HepG2 (cell line): ENCODE measurements around the gene SRRT. TPM values are rescaled to one million over a fixed set of nuclear protein-coding genes. Genes with fewer than 3 reads are reported as not detected.

Experiments
- ATAC-seq: fragments of 200-7000 bp; cut with Tn5 transposase; 3 replicates; pipeline ENCODE4 v1.9.1; 2020; ENCODE audit warnings: mild to moderate bottlenecking, moderate library complexity
- Bru-seq: library from RNA; stranded (reverse); fragments of 400-500 nt; gene quantifications from one replicate; lab custom pipeline; 2021; lab: Mats Ljungman, UMichigan
- BruChase-seq, 2 experiments: library from RNA; stranded (reverse); fragments of 400-500 nt; gene quantifications; one replicate each; lab custom pipeline; 2021; lab: Mats Ljungman, UMichigan
- BruUV-seq: library from RNA; stranded (reverse); fragments of 400-500 nt; replicated peaks from 2 replicates; lab custom pipeline; 2021; lab: Mats Ljungman, UMichigan
- CTCF ChIA-PET: fragments of 300-600 bp; formaldehyde crosslinking; extraction: SDS; loops from one replicate; lab custom pipeline; 2021; ENCODE audit warnings: low total read pairs, inconsistent platforms, low intra/inter-chr PET ratio; lab: Yijun Ruan, JAX
- POLR2A ChIA-PET: fragments of 350-600 bp; sonication (Branson Sonifier 250); formaldehyde crosslinking; loops from one replicate; lab custom pipeline; 2020; ENCODE audit warnings: antibody characterized with exemption, inconsistent platforms; lab: Yijun Ruan, JAX
- DNase-seq: peaks from one replicate; pipeline ENCODE4 v3.0.0-alpha.2; 2015; ENCODE audit warnings: low spot score
- FAIRE-seq: peaks from 3 replicates; lab custom pipeline; 2011; peaks lifted over from hg19 to GRCh38; lab: Jason Lieb, UNC
- H2AFZ ChIP-seq: one replicate; pipeline ENCODE4 v1.6.1; 2011; ENCODE audit warnings: low read length, inconsistent platforms
- H3K27ac ChIP-seq: fragments of 300-600 bp; 3 replicates; pipeline ENCODE4 v1.8.0; 2011; ENCODE audit warnings: mixed run types, mild to moderate bottlenecking, mixed read lengths, low read length, inconsistent platforms; ENCODE audit not compliant: insufficient read depth; ENCODE audit errors: extremely low read length
- H3K27me3 ChIP-seq, 2 experiments: fragments of 200-600 bp in 1 of 2; 2 replicates in 1 of 2; 3 replicates in 1 of 2; pipeline versions ENCODE4 v1.6.0 to v1.8.0; 2011; ENCODE audit warnings: low read length in 2 of 2, mild to moderate bottlenecking in 2 of 2, moderate library complexity in 2 of 2, inconsistent platforms in 1 of 2; ENCODE audit not compliant: insufficient read depth in 2 of 2, control insufficient read depth in 1 of 2
- H3K36me3 ChIP-seq, 2 experiments: fragments of 200-600 bp in 1 of 2; replicated peaks in 1 of 2; 2 replicates in 1 of 2; 3 replicates in 1 of 2; pipeline versions ENCODE4 v1.5.1 to v1.8.0; 2011; ENCODE audit warnings: low read length in 2 of 2, inconsistent platforms in 1 of 2; ENCODE audit not compliant: insufficient read depth in 2 of 2, control insufficient read depth in 1 of 2
- H3K4me1 ChIP-seq: 2 replicates; pipeline ENCODE4 v1.5.1; 2012; ENCODE audit warnings: low read length, inconsistent platforms; ENCODE audit not compliant: insufficient read depth
- H3K4me2 ChIP-seq: 2 replicates; pipeline ENCODE4 v1.6.0; 2011; ENCODE audit warnings: low read depth, low read length, inconsistent platforms
- H3K4me3 ChIP-seq, 3 experiments: fragments of 200-600 bp in 1 of 3; sonication (generic), shearing (Covaris generic) in 1 of 3; replicated peaks in 1 of 3; 2 replicates each; pipeline ENCODE4 v1.5.1; 2011 to 2016; ENCODE audit warnings: low read length in 3 of 3, inconsistent platforms in 2 of 3, low read depth in 2 of 3, mild to moderate bottlenecking in 2 of 3, control low read depth in 1 of 3, mixed read lengths in 1 of 3; ENCODE audit not compliant: insufficient read depth in 1 of 3
- H3K79me2 ChIP-seq: one replicate; pipeline ENCODE4 v1.6.1; 2011; ENCODE audit warnings: low read length, inconsistent platforms; ENCODE audit not compliant: insufficient read depth
- H3K9ac ChIP-seq: 2 replicates; pipeline ENCODE4 v1.6.0; 2011; ENCODE audit warnings: mild to moderate bottlenecking, low read depth, low read length, inconsistent platforms; ENCODE audit not compliant: insufficient read depth
- H3K9me3 ChIP-seq: 2 replicates; pipeline ENCODE4 v1.5.1; 2012; ENCODE audit warnings: mild to moderate bottlenecking, low read length
- H4K20me1 ChIP-seq: 2 replicates; pipeline ENCODE4 v1.6.0; 2011; ENCODE audit warnings: inconsistent platforms, mild to moderate bottlenecking, low read length, moderate library complexity; ENCODE audit not compliant: insufficient read depth
- FOXJ3 ChIP-seq: sonication (generic); formaldehyde crosslinking; IDR thresholded peaks from 2 replicates; pipeline ENCODE4 v1.4.0; 2020; ENCODE audit warnings: missing genetic modification reagents, mild to moderate bottlenecking, borderline replicate concordance
- GLI4 ChIP-seq: sonication (generic); formaldehyde crosslinking; IDR thresholded peaks from 2 replicates; pipeline ENCODE4 v1.5.1; 2020; ENCODE audit warnings: missing genetic modification reagents, mild to moderate bottlenecking, moderate library complexity, borderline replicate concordance
- GZF1 ChIP-seq: sonication (generic); formaldehyde crosslinking; IDR thresholded peaks from 2 replicates; pipeline ENCODE4 v1.5.1; 2020; ENCODE audit warnings: mild to moderate bottlenecking, missing genetic modification reagents
- KAT7 ChIP-seq: IDR thresholded peaks from 2 replicates; pipeline ENCODE4 v1.6.1; 2018; ENCODE audit warnings: borderline replicate concordance, missing compliant biosample characterization
- KDM4B ChIP-seq: sonication (generic); formaldehyde crosslinking; IDR thresholded peaks from 2 replicates; pipeline ENCODE4 v1.4.0; 2020; ENCODE audit warnings: missing genetic modification reagents
- MYC ChIP-seq: sonication (generic); formaldehyde crosslinking; IDR thresholded peaks from 2 replicates; pipeline ENCODE4 v1.9.0; 2021; ENCODE audit warnings: missing genetic modification reagents, borderline replicate concordance
- RARG ChIP-seq: sonication (generic); formaldehyde crosslinking; IDR thresholded peaks from 2 replicates; pipeline ENCODE4 v1.4.0; 2020; ENCODE audit warnings: low read depth, mild to moderate bottlenecking, missing genetic modification reagents
- RELA ChIP-seq: sonication (generic); formaldehyde crosslinking; IDR thresholded peaks from 2 replicates; pipeline ENCODE4 v1.4.0; 2020; ENCODE audit warnings: missing genetic modification reagents
- RFX1 ChIP-seq: fragments of 450-650 bp; IDR thresholded peaks from 2 replicates; pipeline ENCODE4 v1.6.1; 2017
- SOX13 ChIP-seq, 3 experiments: fragments of 450-650 bp in 1 of 3; sonication (generic) in 1 of 3; formaldehyde crosslinking in 1 of 3; IDR thresholded peaks in 2 of 3; conservative IDR thresholded peaks in 1 of 3; 2 replicates each; pipeline versions ENCODE4 v1.5.0 to v1.6.1; 2016 to 2020; ENCODE audit warnings: antibody characterized with exemption in 1 of 3, mild to moderate bottlenecking in 1 of 3, missing compliant biosample characterization in 1 of 3, missing genetic modification reagents in 1 of 3, moderate library complexity in 1 of 3
- SOX5 ChIP-seq: IDR thresholded peaks from 2 replicates; pipeline ENCODE4 v1.6.1; 2016; ENCODE audit warnings: borderline replicate concordance
- YY1 ChIP-seq: IDR thresholded peaks from 2 replicates; pipeline ENCODE4 v1.6.1; 2011; ENCODE audit warnings: low read length, low read depth, moderate library complexity, mild to moderate bottlenecking; ENCODE audit not compliant: insufficient read depth, insufficient replicate concordance
- ZFP90 ChIP-seq: sonication (generic); formaldehyde crosslinking; IDR thresholded peaks from 2 replicates; pipeline ENCODE4 v1.8.0; 2022; ENCODE audit warnings: missing genetic modification reagents, mild to moderate bottlenecking, inconsistent platforms, borderline replicate concordance
- ZNF17 ChIP-seq: sonication (generic); formaldehyde crosslinking; IDR thresholded peaks from 2 replicates; pipeline ENCODE4 v1.5.0; 2020; ENCODE audit warnings: mild to moderate bottlenecking, missing genetic modification reagents
- ZNF337 ChIP-seq: sonication (generic); formaldehyde crosslinking; IDR thresholded peaks from 2 replicates; pipeline ENCODE4 v1.5.1; 2020; ENCODE audit warnings: missing genetic modification reagents, low read depth, mild to moderate bottlenecking, borderline replicate concordance
- ZNF703 ChIP-seq: sonication (generic); formaldehyde crosslinking; IDR thresholded peaks from 2 replicates; pipeline ENCODE4 v1.5.1; 2020; ENCODE audit warnings: missing genetic modification reagents, mild to moderate bottlenecking, moderate library complexity, borderline replicate concordance
- ZNF839 ChIP-seq: sonication (generic); formaldehyde crosslinking; IDR thresholded peaks from 2 replicates; pipeline ENCODE4 v1.4.0; 2020; ENCODE audit warnings: missing genetic modification reagents, mild to moderate bottlenecking, borderline replicate concordance
- WGBS: methylation state at CpG from one replicate; pipeline ENCODE4 v1.1.6; 2017; ENCODE audit warnings: low lambda C conversion rate; 5-methylcytosine and 5-hydroxymethylcytosine counted together
- in situ Hi-C: cut with HindIII; loops from 2 replicates; pipeline ENCODE4 v1.10.0; 2017; ENCODE audit warnings: low pct_unique_long_range_greater_than_20kb; ENCODE audit not compliant: extremely low pct_ligation_motif_present
- intact Hi-C: fragments of 100-400 bp; cut with micrococcal nuclease; formaldehyde crosslinking; loops from one replicate; pipeline ENCODE4 v1.10.0; 2022; ENCODE audit not compliant: unreplicated experiment
- long read RNA-seq, 2 experiments: library from RNA in 1 of 2; library from polyadenylated mRNA in 1 of 2; stranded (forward) in 1 of 2; unstranded in 1 of 2; transcript quantifications; one replicate each; pipeline ENCODE4 v2.0.0, GENCODE V29; 2019 to 2022
- polyA minus RNA-seq, 3 experiments: library from RNA; depleted of rRNA, polyadenylated mRNA; stranded (reverse); fragments of >200 nt; gene quantifications; 2 replicates each; pipeline ENCODE4 v1.2.3, GENCODE V29; 2011; ENCODE audit warnings: low replicate concordance in 1 of 3
- polyA plus RNA-seq, 8 experiments: library from polyadenylated mRNA; depleted of rRNA in 3 of 8; stranded (reverse) in 7 of 8; unstranded in 1 of 8; fragments of >200 nt; fragmentation: Illumina TruSeq in 4 of 8; extraction: Trizol in 4 of 8; gene quantifications; 2 replicates each; pipeline versions ENCODE4 v1.2.1 to v1.2.3, GENCODE V29; 2011 to 2016; ENCODE audit warnings: low read depth in 4 of 8, missing spikeins in 1 of 8, mixed read lengths in 1 of 8; ENCODE audit not compliant: insufficient read depth in 1 of 8
- total RNA-seq, 5 experiments: library from RNA; depleted of rRNA; stranded (reverse); fragments of >200 nt; fragmentation: Illumina TruSeq; extraction: Trizol; gene quantifications; 2 replicates each; pipeline ENCODE4 v1.2.3, GENCODE V29; 2016; ENCODE audit warnings: low read depth in 1 of 5

The SRRT gene
- total RNA-seq (2016; rRNA removed; fragmentation: Illumina TruSeq; extraction: Trizol), result 79.1 and 106 TPM in 2 replicates
- 11.8 and 17.5 TPM in 2 replicates for total RNA-seq (2016; cell fraction: cytosol; rRNA removed; fragmentation: Illumina TruSeq; extraction: Trizol; ENCODE audit: low read depth)
- total RNA-seq (2016; cell fraction: insoluble cytoplasmic fraction; rRNA removed; fragmentation: Illumina TruSeq; extraction: Trizol), result 56.7 and 113 TPM in 2 replicates
- 21.7 and 29.6 TPM in 2 replicates for total RNA-seq (2016; cell fraction: membrane; rRNA removed; fragmentation: Illumina TruSeq; extraction: Trizol)
- total RNA-seq (2016; cell fraction: nucleus; rRNA removed; fragmentation: Illumina TruSeq; extraction: Trizol), result 78.9 and 79.0 TPM in 2 replicates
- 26.2 and 30.4 TPM in 2 replicates for polyA plus RNA-seq (2011; rRNA removed)
- 9.4 and 12.5 TPM in 2 replicates for polyA plus RNA-seq (2011; cell fraction: cytosol; rRNA removed)
- polyA plus RNA-seq (2011; cell fraction: nucleus; rRNA removed), result 220 and 271 TPM in 2 replicates
- polyA plus RNA-seq (2012), result 52.9 and 58.7 TPM in 2 replicates
- polyA plus RNA-seq (2016; cell fraction: cytosol; fragmentation: Illumina TruSeq; extraction: Trizol; ENCODE audit: low read depth), result 12.1 and 13.2 TPM in 2 replicates
- polyA plus RNA-seq (2016; cell fraction: insoluble cytoplasmic fraction; fragmentation: Illumina TruSeq; extraction: Trizol; ENCODE audit: low read depth), result 72.8 and 96.9 TPM in 2 replicates
- 17.7 and 23.3 TPM in 2 replicates for polyA plus RNA-seq (2016; cell fraction: membrane; fragmentation: Illumina TruSeq; extraction: Trizol; ENCODE audit: low read depth)
- polyA plus RNA-seq (2016; cell fraction: nucleus; fragmentation: Illumina TruSeq; extraction: Trizol; ENCODE audit: insufficient read depth, low read depth), result 226 and 281 TPM in 2 replicates
- 23.1 and 63.7 TPM in 2 replicates for polyA minus RNA-seq (2011; rRNA and poly(A)+ RNA removed; ENCODE audit: low replicate concordance)
- polyA minus RNA-seq (2011; cell fraction: cytosol; rRNA and poly(A)+ RNA removed), result 17.7 and 23.7 TPM in 2 replicates
- 55.4 and 59.5 TPM in 2 replicates for polyA minus RNA-seq (2011; cell fraction: nucleus; rRNA and poly(A)+ RNA removed)
- percentile 86 among the genes with signal in this experiment for Bru-seq, nascent RNA
- percentile 98 among the genes with signal in this experiment for BruChase-seq, experiment 1, labeled RNA remaining after a 6-hour chase
- BruChase-seq, experiment 2, labeled RNA remaining after a 2-hour chase, result percentile 95 among the genes with signal in this experiment
- long read RNA-seq, experiment 1, transcript SRRT-213 (20 exons, 2,905 nt), result major isoform, 10 of 41 reads
- long read RNA-seq, experiment 1, transcript SRRT-216 (20 exons, 2,955 nt), result minor isoform, 7 of 41 reads
- long read RNA-seq, experiment 1, partial matches to known transcripts, result 16 of 41 reads
- long read RNA-seq, experiment 1, other reads (novel, unspliced or antisense), result 4 of 41 reads
- long read RNA-seq, experiment 2, partial matches to known transcripts, result 70 of 81 reads
- long read RNA-seq, experiment 2, other reads (novel, unspliced or antisense), result 8 of 81 reads

GRCh38 chr7:100874577-100875355, at the start of gene SRRT:
SRRT (plus strand) TSS chr7:100875103; CDS start chr7:100875591, 488 bp downstream.
- WGBS, result under 1% methylated on average over 31 of the region's 79 CpGs
- TF ChIP-seq RARG (CRISPR knock-in tag) (no peak), ZNF703 (CRISPR knock-in tag) (0 out of 2 replicates have a peak, but pooled peaks have one; percentile 80), KAT7 (peak; percentile 69), ZFP90 (CRISPR knock-in tag) (peak; percentile 88; the same call in 1 of the 2 replicates), SOX5 (CRISPR knock-in tag) (peak; percentile 55; the same call in 1 of the 2 replicates), YY1 (peak; percentile 87), RFX1 (no peak), ZNF337 (CRISPR knock-in tag) (peak; percentile 50; the same call in 1 of the 2 replicates), RELA (CRISPR knock-in tag) (no peak), FOXJ3 (CRISPR knock-in tag) (no peak), ZNF839 (0 out of 2 replicates have a peak, but pooled peaks have one; percentile 62), GZF1 (CRISPR knock-in tag) (peak; percentile 12; the same call in 1 of the 2 replicates), KDM4B (no peak), ZNF17 (no peak), SOX13 (IDR thresholded peaks at IDR 0.05) (no peak), SOX13 (CRISPR knock-in tag; conservative IDR thresholded peaks at IDR 0.05 in 1 of 2, IDR thresholded peaks at IDR 0.05 in 1 of 2) (peak in 1 of 2 experiments; percentile 37; a peak in 1 of 4 replicates), GLI4 (CRISPR knock-in tag) (0 out of 2 replicates have a peak, but pooled peaks have one; percentile 3), MYC (CRISPR knock-in tag) (peak; percentile 58; the same call in 1 of the 2 replicates)

More at GRCh38 chr7:100874577-100875355, at the start of gene SRRT:
- H3K27ac ChIP-seq, result peak within 1 kb of the TSS; percentile 87
- H2AFZ ChIP-seq, result no peak within 1 kb of the TSS
- H3K4me3 ChIP-seq, result peak within 1 kb of the TSS; percentile 84 to 89 (median 86)
- H3K36me3 ChIP-seq, result peaks cover 1 to 26% of the 10 kb centered on the region in 2 experiments
- intact Hi-C loops (loop anchor here (1.0 kb wide), 1 partner anchor 168 kb away; the partner anchor contains the start of gene POP7), in situ Hi-C loops (loop anchor here (25.0 kb wide), 1 partner anchor 413 kb away; no protein-coding TSS in a partner anchor)
- DNase-seq (peak; percentile 94), ATAC-seq (peak; percentile 94), FAIRE-seq (peak; percentile 97)
- H3K4me2 ChIP-seq, result peak within 1 kb of the TSS; percentile 94
- H3K9me3 ChIP-seq, result no peaks in the 10 kb centered on the region
- TSS peak; percentile 98 for BruUV-seq
- CTCF ChIA-PET, result no interaction called here
- H3K27me3 ChIP-seq, result peaks cover 0 to 2% of the 10 kb centered on the region in 2 experiments; a peak in 1 of 5 replicates
- peaks cover 20% of the 10 kb centered on the region for H4K20me1 ChIP-seq
- POLR2A ChIA-PET, result interaction anchor here (0.5 to 2.6 kb wide), 37 partner anchors 11 to 446 kb away, joined by 3 to 141 read pairs (median 4); partner anchors contain the start of genes ACHE, EPHB4, FBXO24 and FIS1
- peak within 1 kb of the TSS; percentile 91 for H3K9ac ChIP-seq
- H3K79me2 ChIP-seq, result peaks cover 46% of the 10 kb centered on the region
- H3K4me1 ChIP-seq, result peaks cover 45% of the 10 kb centered on the region
